SH-SY5Y (cell line): ENCODE measurements around the gene ZSCAN21.

Experiments
- GATA2 ChIP-seq: IDR thresholded peaks from 2 replicates; pipeline ENCODE4 v1.6.1; 2011; ENCODE audit warnings: mild to moderate bottlenecking, low read depth, low read length
- GATA3 ChIP-seq: IDR thresholded peaks from 2 replicates; pipeline ENCODE4 v1.6.1; 2011; ENCODE audit warnings: low read depth, mild to moderate bottlenecking, low read length, moderate library complexity

GRCh38 chr7:100063376-100063775 is 13.8 kb downstream of the ZSCAN21 start:
- TF ChIP-seq GATA3 (no peak), GATA2 (no peak)
